K562 (cell line): Measurements from ENCODE around the gene PRSS22. TPM values are rescaled to one million over a fixed set of nuclear protein-coding genes. Genes with fewer than 3 reads are reported as not detected.
A peak's percentile ranks its signal among the peaks of the same experiment; 100 is the strongest.

ENCODE experiments used
- ATAC-seq: fragments of 200-7000 bp; cut with Tn5 transposase; 3 replicates; pipeline ENCODE4 v1.9.1; 2020; ENCODE audit warnings: moderate library complexity
- BruUV-seq: library from RNA; stranded (reverse); fragments of 400-500 nt; replicated peaks from 2 replicates; lab custom pipeline; 2021; lab: Mats Ljungman, UMichigan
- CTCF ChIA-PET: fragments of 300-600 bp; formaldehyde crosslinking; extraction: SDS; loops from one replicate; lab custom pipeline; 2021; ENCODE audit warnings: low intra/inter-chr PET ratio; lab: Yijun Ruan, JAX
- POLR2A ChIA-PET: fragments of 300-600, 350-650 bp; sonication (Branson Sonifier 250); formaldehyde crosslinking; extraction: SDS; loops from one replicate; lab custom pipeline; 2021; ENCODE audit warnings: antibody characterized with exemption, inconsistent platforms; lab: Yijun Ruan, JAX
- DNase-seq, 4 experiments: peaks; one replicate each; pipeline versions ENCODE4 v3.0.0 to v3.0.0-alpha.2; 2011 to 2018; ENCODE audit warnings: low spot score in 3 of 4, mixed read lengths in 3 of 4; ENCODE audit errors: extremely low read depth in 1 of 4
- FAIRE-seq: peaks from 2 replicates; lab custom pipeline; 2011; peaks lifted over from hg19 to GRCh38; lab: Jason Lieb, UNC
- H2AFZ ChIP-seq: 2 replicates; pipeline ENCODE4 v1.6.0; 2011; ENCODE audit warnings: low read depth, low read length, control low read depth, inconsistent platforms
- H3K27ac ChIP-seq: fragments of 200-600 bp; 3 replicates; pipeline ENCODE4 v1.8.0; 2011; ENCODE audit warnings: low read depth, mild to moderate bottlenecking, control low read depth, inconsistent platforms, low read length, moderate library complexity, mixed read lengths; ENCODE audit errors: extremely low read depth
- H3K27me3 ChIP-seq, 2 experiments: fragments of 300-600 bp in 1 of 2; 2 replicates in 1 of 2; 3 replicates in 1 of 2; pipeline versions ENCODE4 v1.6.0 to v1.8.0; 2011; ENCODE audit warnings: inconsistent platforms in 2 of 2, low read length in 2 of 2, mild to moderate bottlenecking in 1 of 2, mixed read lengths in 1 of 2, moderate library complexity in 1 of 2; ENCODE audit not compliant: control insufficient read depth in 2 of 2, insufficient read depth in 2 of 2
- H3K36me3 ChIP-seq: fragments of 300-600 bp; 3 replicates; pipeline ENCODE4 v1.8.0; 2011; ENCODE audit warnings: mild to moderate bottlenecking, low read length, inconsistent platforms; ENCODE audit not compliant: control insufficient read depth, insufficient read depth
- H3K4me1 ChIP-seq, 2 experiments: fragments of 200-600 bp in 1 of 2; replicated peaks in 1 of 2; 2 replicates in 1 of 2; 3 replicates in 1 of 2; pipeline versions ENCODE4 v1.5.1 to v1.8.0; 2011; ENCODE audit warnings: inconsistent platforms in 2 of 2, low read length in 2 of 2, mild to moderate bottlenecking in 1 of 2, mixed read lengths in 1 of 2, moderate library complexity in 1 of 2; ENCODE audit not compliant: control insufficient read depth in 2 of 2, insufficient read depth in 2 of 2
- H3K4me2 ChIP-seq: 2 replicates; pipeline ENCODE4 v1.6.1; 2011; ENCODE audit warnings: low read length, control low read depth, inconsistent platforms, mixed read lengths; ENCODE audit not compliant: insufficient read depth
- H3K4me3 ChIP-seq: fragments of 200-600 bp; sonication (generic), shearing (Covaris generic); 2 replicates; pipeline ENCODE4 v1.5.1; 2016; ENCODE audit warnings: control low read depth, inconsistent platforms
- H3K79me2 ChIP-seq: fragments of 200-600 bp; 3 replicates; pipeline ENCODE4 v1.8.0; 2011; ENCODE audit warnings: low read length, inconsistent platforms; ENCODE audit not compliant: control insufficient read depth, insufficient read depth
- H3K9ac ChIP-seq, 2 experiments: 2 replicates each; pipeline versions ENCODE4 v1.6.0 to v1.6.1; 2011; ENCODE audit warnings: low read depth in 2 of 2, low read length in 2 of 2, control low read depth in 1 of 2, inconsistent platforms in 1 of 2, mild to moderate bottlenecking in 1 of 2, mixed read lengths in 1 of 2; ENCODE audit not compliant: insufficient read depth in 1 of 2
- H3K9me1 ChIP-seq: one replicate; pipeline ENCODE4 v1.6.0; 2011; ENCODE audit warnings: inconsistent platforms, mild to moderate bottlenecking, low read length, moderate library complexity; ENCODE audit not compliant: control insufficient read depth, insufficient read depth
- H3K9me3 ChIP-seq: replicated peaks from 2 replicates; pipeline ENCODE4 v1.5.1; 2011; ENCODE audit warnings: low read depth, low read length, inconsistent platforms; ENCODE audit not compliant: control insufficient read depth, insufficient read depth
- H4K20me1 ChIP-seq: replicated peaks from 2 replicates; pipeline ENCODE4 v1.6.1; 2011; ENCODE audit warnings: low read length, inconsistent platforms, mixed read lengths; ENCODE audit not compliant: control insufficient read depth, insufficient read depth
- ATF7 ChIP-seq: fragments of 450-650 bp; IDR thresholded peaks from 2 replicates; pipeline ENCODE4 v1.7.1; 2014; ENCODE audit warnings: mild to moderate bottlenecking, moderate library complexity
- CBFB ChIP-seq: sonication (generic); formaldehyde crosslinking; IDR thresholded peaks from 2 replicates; pipeline ENCODE4 v1.4.0; 2020; ENCODE audit warnings: mild to moderate bottlenecking, missing genetic modification reagents
- CBX3 ChIP-seq, 2 experiments: IDR thresholded peaks; 1 replicate in 1 of 2; 2 replicates in 1 of 2; pipeline ENCODE4 v1.6.1; 2012; ENCODE audit warnings: inconsistent platforms in 2 of 2, low read length in 2 of 2, borderline replicate concordance in 1 of 2, control low read depth in 1 of 2
- CHD1 ChIP-seq: fragments of 200-600 bp; sonication (generic); IDR thresholded peaks from one replicate; pipeline ENCODE4 v1.6.1; 2012; ENCODE audit warnings: mild to moderate bottlenecking, moderate library complexity, low read length, inconsistent platforms
- CTCF ChIP-seq, 3 experiments: IDR thresholded peaks in 2 of 3; conservative IDR thresholded peaks in 1 of 3; 2 replicates each; pipeline ENCODE4 v1.5.1; 2011 to 2012; ENCODE audit warnings: low read length in 3 of 3, mild to moderate bottlenecking in 3 of 3, control low read depth in 2 of 3, improper control_type of control experiment in 1 of 3, inconsistent platforms in 1 of 3, low read depth in 1 of 3, mixed read lengths in 1 of 3, moderate library complexity in 1 of 3; ENCODE audit not compliant: insufficient read depth in 2 of 3
- E2F6 ChIP-seq, 2 experiments: IDR thresholded peaks; 2 replicates each; pipeline ENCODE4 v1.6.1; 2011; ENCODE audit warnings: borderline replicate concordance in 1 of 2, control low read depth in 1 of 2, low read depth in 1 of 2, low read length in 1 of 2, mild to moderate bottlenecking in 1 of 2, mixed read lengths in 1 of 2, moderate library complexity in 1 of 2; ENCODE audit not compliant: insufficient read depth in 1 of 2, insufficient read length in 1 of 2, poor library complexity in 1 of 2, severe bottlenecking in 1 of 2; ENCODE audit errors: extremely low read depth in 1 of 2
- JUND ChIP-seq, 2 experiments: IDR thresholded peaks; 2 replicates in 1 of 2; 3 replicates in 1 of 2; pipeline ENCODE4 v1.6.1; 2011; ENCODE audit warnings: borderline replicate concordance in 2 of 2, low read depth in 2 of 2, low read length in 2 of 2, improper control_type of control experiment in 1 of 2, missing biosample characterization in 1 of 2, missing genetic modification characterization in 1 of 2, missing genetic modification reagents in 1 of 2
- RAD21 ChIP-seq, 2 experiments: fragments of 250-450 bp in 1 of 2; fragments of 450-650 bp in 1 of 2; sonication (Bioruptor Pico) in 1 of 2; formaldehyde crosslinking in 1 of 2; IDR thresholded peaks in 1 of 2; conservative IDR thresholded peaks in 1 of 2; 2 replicates each; pipeline versions ENCODE4 v1.4.0 to v1.8.0; 2020 to 2022; ENCODE audit warnings: mild to moderate bottlenecking in 2 of 2, moderate library complexity in 1 of 2
- SMARCA5 ChIP-seq: fragments of 450-650 bp; IDR thresholded peaks from 2 replicates; pipeline ENCODE4 v1.6.1; 2016
- TRIM28 ChIP-seq: fragments of 450-650 bp; IDR thresholded peaks from 2 replicates; pipeline ENCODE4 v1.6.1; 2017
- USF2 ChIP-seq: sonication (generic); formaldehyde crosslinking; IDR thresholded peaks from 2 replicates; pipeline ENCODE4 v1.5.0; 2020; ENCODE audit warnings: missing genetic modification reagents
- ZNF140 ChIP-seq: fragments of 250-450 bp; sonication (Bioruptor Pico); IDR thresholded peaks from 2 replicates; pipeline ENCODE4 v1.8.0; 2021; ENCODE audit warnings: moderate library complexity, mild to moderate bottlenecking, inconsistent platforms
- ZNF57 ChIP-seq: fragments of 450-650 bp; formaldehyde crosslinking; IDR thresholded peaks from 2 replicates; pipeline ENCODE4 v1.4.0; 2020; ENCODE audit warnings: mild to moderate bottlenecking, moderate library complexity
- WGBS: fragments of 100-300 bp; shearing (Covaris generic); methylation state at CpG from one replicate; pipeline ENCODE4 v1.1.6; 2016; ENCODE audit warnings: low coverage, mixed read lengths; ENCODE audit not compliant: insufficient coverage; ENCODE audit errors: missing lambda C conversion rate; 5-methylcytosine and 5-hydroxymethylcytosine counted together
- in situ Hi-C: fragments of 300-500 bp; cut with MboI; formaldehyde crosslinking; loops from 4 replicates; pipeline ENCODE4 v1.15.0; 2018; ENCODE audit warnings: inconsistent platforms, mixed read lengths
- intact Hi-C: fragments of 100-400 bp; cut with micrococcal nuclease; formaldehyde crosslinking; loops from 2 replicates; pipeline ENCODE4 v1.14.2; 2022
- polyA plus RNA-seq, 8 experiments: library from polyadenylated mRNA; depleted of rRNA in 4 of 8; stranded (reverse) in 5 of 8; unstranded in 3 of 8; fragments of >200 nt; fragmentation: Nextera tagmentation in 2 of 8; fragmentation: Illumina TruSeq in 1 of 8; extraction: Ambion mirVana in 2 of 8; extraction: Trizol in 1 of 8; gene quantifications; 2 replicates each; pipeline versions ENCODE4 v1.2.1 to v1.2.3, GENCODE V29; 2011 to 2014; ENCODE audit warnings: inconsistent platforms in 1 of 8, missing spikeins in 1 of 8
- total RNA-seq, 7 experiments: library from RNA; depleted of rRNA in 6 of 7; stranded (reverse); fragments of >200 nt in 6 of 7; fragmentation: Illumina TruSeq in 2 of 7; extraction: Trizol in 2 of 7; gene quantifications; 2 replicates each; pipeline versions ENCODE4 v1.2.1 to v1.2.3, GENCODE V29; 2011 to 2021; ENCODE audit warnings: low replicate concordance in 1 of 7

The PRSS22 gene
- total and polyA plus RNA-seq, 9 of the 15 experiments (the other 6 are each of a cell fraction or from before 2014, with no cell fraction given) = 0.13 to 0.42 TPM; not detected in 7

GRCh38 chr16:2855536-2855935, 2.4 kb downstream of the PRSS22 start (continued):
- no peak for TF ChIP-seq E2F6 (IDR thresholded peaks at IDR 0.05; ENCODE audit: borderline replicate concordance in 1 of 2, extremely low read depth in 1 of 2, insufficient read depth in 1 of 2, insufficient read length in 1 of 2, low read depth in 1 of 2, low read length in 1 of 2, poor library complexity in 1 of 2, severe bottlenecking in 1 of 2)
- TF ChIP-seq SMARCA5 = no peak
- TF ChIP-seq JUND (IDR thresholded peaks at IDR 0.05; ENCODE audit: borderline replicate concordance, low read depth, low read length) = no peak
- no peak for TF ChIP-seq JUND (tag; IDR thresholded peaks at IDR 0.05; ENCODE audit: borderline replicate concordance, low read depth, low read length)
- no peak for TF ChIP-seq ZNF57 (CRISPR knock-in tag)

GRCh38 chr16:2854700-2855309, 3.2 kb downstream of the PRSS22 start:
- Histone ChIP-seq H3K4me2 (no peak overlapping the region), H3K36me3 (no peaks in the 10 kb centered on the region), H3K27ac (no peak overlapping the region), H3K79me2 (no peaks in the 10 kb centered on the region), H3K4me1 (peaks cover 7 to 62% of the 10 kb centered on the region in 2 experiments; a peak in 3 of 5 replicates), H3K9me1 (no peaks in the 10 kb centered on the region), H2AFZ (no peak overlapping the region), H3K9me3 (peaks cover 7% of the 10 kb centered on the region), H3K9ac (no peak overlapping the region), H3K27me3 (peaks cover 0 to 23% of the 10 kb centered on the region in 2 experiments; a peak in 1 of 5 replicates), H3K4me3 (no peak overlapping the region), H4K20me1 (no peaks in the 10 kb centered on the region)
- no TSS peak for BruUV-seq
- POLR2A ChIA-PET = interaction anchor here (0.6 kb wide), 1 partner anchor 24 kb away, joined by 3 read pairs; no protein-coding TSS in a partner anchor
- no peak for FAIRE-seq
- intact Hi-C loops = no loop called here
- in situ Hi-C loops = no loop called here
- CTCF ChIA-PET = interaction anchor here (0.9 kb wide), 1 partner anchor 13 kb away, joined by 4 read pairs; no protein-coding TSS in a partner anchor
- no peak for ATAC-seq
- DNase-seq = peak in 3 of 4 experiments; percentile 30 to 61 (median 57)
- 6% methylated on average over 5 of the region's 5 CpGs for WGBS
- TF ChIP-seq CTCF (IDR thresholded peaks at IDR 0.05 in 2 of 3, conservative IDR thresholded peaks at IDR 0.05 in 1 of 3; ENCODE audit: insufficient read depth in 2 of 3, low read depth in 1 of 3, low read length in 3 of 3) = peak; percentile 54 to 75 (median 68)
- TF ChIP-seq CBFB (CRISPR knock-in tag) = no peak
- no peak for TF ChIP-seq USF2 (CRISPR knock-in tag)
- TF ChIP-seq CHD1 = no peak
- 0 out of 2 replicates have a peak, but pooled peaks have one; percentile 55 for TF ChIP-seq TRIM28
- TF ChIP-seq RAD21 (CRISPR knock-in tag; conservative IDR thresholded peaks at IDR 0.05 in 1 of 2, IDR thresholded peaks at IDR 0.05 in 1 of 2) = peak; percentile 31 to 48
- no peak for TF ChIP-seq ATF7
- peak in 1 of 2 experiments; percentile 83; a peak in 2 of 3 replicates for TF ChIP-seq CBX3 (IDR thresholded peaks at IDR 0.05; ENCODE audit: borderline replicate concordance in 1 of 2, low read length in 2 of 2)
- no peak for TF ChIP-seq ZNF140 (CRISPR knock-in tag)
